Myometrial cell (primary cell): ENCODE results near the gene DENND5A. TPM values are rescaled to one million over a fixed set of nuclear protein-coding genes. Genes with fewer than 3 reads are reported as not detected.

Source experiments
- total RNA-seq: library from RNA; depleted of rRNA; stranded (reverse); fragments of >200 nt; gene quantifications from 2 replicates; pipeline ENCODE4 v1.2.3, GENCODE V29; 2015

Gene DENND5A
- total RNA-seq: 71.6 and 88.5 TPM in 2 replicates

DNA sequence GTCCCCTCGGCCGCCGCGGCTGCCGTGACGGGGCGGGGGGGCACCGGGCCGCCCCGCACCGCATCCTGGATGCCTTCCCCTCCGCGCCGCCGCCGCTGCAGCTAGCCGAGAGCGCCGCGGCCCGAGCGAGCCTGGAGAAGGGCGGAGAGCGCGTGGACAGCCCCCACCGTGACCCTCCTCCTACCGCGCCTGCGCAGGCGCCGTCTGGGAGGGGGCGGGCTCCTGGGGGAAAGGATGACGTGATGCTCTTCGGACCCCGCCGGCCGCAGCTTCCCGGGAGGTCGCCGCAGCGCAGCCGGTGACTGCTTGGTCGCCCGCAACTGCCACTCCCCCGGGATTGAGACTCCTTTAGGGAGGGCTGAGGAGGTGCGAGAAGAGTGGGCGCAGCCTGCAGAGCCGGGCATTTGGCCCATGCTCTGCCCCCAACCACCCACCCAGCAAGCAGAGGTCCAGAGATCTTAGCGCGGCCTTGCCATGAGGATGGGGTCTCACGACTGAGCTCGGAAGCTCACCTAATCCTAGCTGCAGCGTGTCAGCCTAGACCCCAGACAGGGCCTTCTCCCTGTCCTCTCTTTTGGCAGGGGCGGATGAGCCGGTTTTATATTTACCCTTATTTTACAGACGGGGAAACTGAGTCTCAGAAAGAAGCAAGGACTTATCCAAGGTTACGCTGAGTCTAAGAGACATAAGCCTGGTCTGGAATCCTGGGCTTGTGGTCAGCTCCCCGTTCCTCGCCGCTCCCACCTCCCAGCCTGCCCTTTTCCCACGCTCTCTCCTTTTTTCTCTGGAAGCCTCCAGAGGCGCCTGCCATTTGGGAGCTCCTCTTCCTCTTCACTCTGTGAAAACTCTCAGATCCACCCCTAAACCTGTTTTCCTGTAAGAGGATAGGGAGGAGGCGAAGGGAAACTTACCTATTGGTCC, at the start of gene DENND5A:
Gene DENND5A (minus strand): TSS at position 140 of the 921 bp plus-strand sequence. CDS start 281 bp downstream, outside the sequence.

DNA sequence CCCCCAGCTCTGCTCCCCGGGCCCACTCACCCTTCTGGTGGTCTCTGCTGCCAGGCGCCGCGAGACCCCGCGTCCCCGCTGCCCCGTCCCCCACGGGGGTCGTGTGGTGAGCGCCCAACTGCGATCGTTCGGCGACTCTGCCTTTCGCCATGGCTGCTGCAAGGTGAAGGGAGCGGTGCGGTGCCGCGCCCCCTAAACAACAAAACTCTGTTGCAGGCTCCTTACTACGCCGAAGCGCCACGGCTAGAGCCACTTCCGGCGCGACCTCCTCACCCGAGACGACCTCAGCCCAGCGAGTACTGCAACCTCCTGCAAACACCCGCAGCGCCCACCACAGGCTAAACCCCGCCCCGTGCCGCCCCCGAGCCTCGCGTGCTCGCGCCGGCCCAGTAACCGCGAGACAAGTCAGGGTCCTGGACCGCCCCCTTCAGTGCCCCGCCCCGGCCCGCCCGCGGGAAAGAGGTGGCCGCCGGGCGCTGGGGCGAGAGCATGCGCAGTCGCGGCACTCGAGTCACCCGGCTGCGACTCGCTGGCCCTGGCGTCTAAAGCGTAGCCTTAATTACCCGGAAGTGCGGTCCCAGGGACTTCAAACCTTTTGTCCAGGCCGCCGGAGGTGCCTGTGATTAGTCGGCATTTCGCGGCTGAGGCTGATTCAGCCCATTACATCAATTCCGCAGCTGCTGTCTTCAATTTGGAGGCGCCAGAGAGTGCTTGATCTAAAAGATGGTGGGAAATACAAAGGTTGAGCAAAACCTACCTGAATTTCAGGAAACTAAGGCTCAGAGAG, 49.3 kb upstream of the DENND5A start, which contains the start of gene TMEM41B:
Gene TMEM41B (minus strand): TSS at position 303 of the 787 bp plus-strand sequence. CDS start 152 bp downstream, at position 151.

DNA sequence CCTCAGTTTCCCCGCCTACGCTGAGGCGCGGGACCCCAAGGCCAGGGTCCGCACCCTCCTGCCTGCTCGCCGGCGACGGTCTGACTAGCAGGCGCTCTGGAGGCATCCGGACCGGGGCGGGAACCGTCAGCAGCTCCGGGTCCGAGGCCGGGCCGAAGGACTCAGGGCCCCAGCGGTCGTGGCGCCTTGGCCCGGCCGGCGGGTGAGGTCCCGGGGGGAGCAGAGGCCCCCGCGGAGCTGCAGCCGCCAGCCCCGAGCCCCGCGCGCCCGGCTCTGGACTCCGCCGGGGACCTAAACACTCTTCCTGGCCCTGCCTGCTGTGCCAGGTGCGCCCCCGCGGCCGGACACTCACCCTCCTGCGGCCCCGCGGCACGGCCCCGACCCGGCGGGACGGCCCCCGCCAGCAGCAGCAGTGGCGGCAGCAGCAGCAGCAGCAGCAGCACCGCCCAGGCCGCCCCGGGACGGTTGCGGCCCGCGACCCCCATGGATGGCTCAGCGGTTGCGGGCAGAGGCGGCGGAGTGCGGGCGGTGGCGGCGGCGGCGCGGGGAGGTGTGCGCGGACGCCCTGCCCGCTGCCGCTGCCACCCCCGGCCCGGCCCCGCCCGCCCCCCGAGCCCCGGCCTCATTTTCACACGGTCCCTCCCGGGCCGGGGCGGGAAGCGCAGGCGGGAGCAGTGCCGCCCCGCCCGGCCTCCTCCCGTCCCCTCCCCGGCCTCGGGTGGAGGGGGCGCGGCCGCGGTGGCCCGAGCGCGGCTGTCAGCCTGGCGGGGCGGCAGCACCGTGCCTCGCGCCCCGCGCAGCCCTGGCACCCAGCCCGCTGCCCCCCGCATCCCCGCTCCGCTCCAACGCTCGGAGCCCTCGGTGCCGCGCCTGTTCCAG, 173.9 kb downstream of the DENND5A start, which contains the start of gene SCUBE2:
Gene SCUBE2 (minus strand): TSS at position 556 of the 879 bp plus-strand sequence. CDS start 71 bp downstream, at position 485.

Other genes with a start within 250 kb of the DENND5A start
- gene SCUBE2, start 173.8 kb downstream of the DENND5A start, total RNA-seq: 0.18 and 0.29 TPM in 2 replicates
- 26.5 and 35.1 TPM in 2 replicates for gene TMEM41B, start 49.2 kb upstream of the DENND5A start, total RNA-seq
- 63.7 and 84.9 TPM in 2 replicates for gene IPO7, start 119.3 kb upstream of the DENND5A start, total RNA-seq
- gene ZNF143, start 195.7 kb upstream of the DENND5A start, total RNA-seq: 11.5 and 13.8 TPM in 2 replicates